ENCODE data around the gene MRPS11. TPM values are rescaled to one million over a fixed set of nuclear protein-coding genes. Genes with fewer than 3 reads are reported as not detected.

The MRPS11 gene
- total RNA-seq, 1 experiment from 2014 or later, result 47.4 TPM

DNA sequence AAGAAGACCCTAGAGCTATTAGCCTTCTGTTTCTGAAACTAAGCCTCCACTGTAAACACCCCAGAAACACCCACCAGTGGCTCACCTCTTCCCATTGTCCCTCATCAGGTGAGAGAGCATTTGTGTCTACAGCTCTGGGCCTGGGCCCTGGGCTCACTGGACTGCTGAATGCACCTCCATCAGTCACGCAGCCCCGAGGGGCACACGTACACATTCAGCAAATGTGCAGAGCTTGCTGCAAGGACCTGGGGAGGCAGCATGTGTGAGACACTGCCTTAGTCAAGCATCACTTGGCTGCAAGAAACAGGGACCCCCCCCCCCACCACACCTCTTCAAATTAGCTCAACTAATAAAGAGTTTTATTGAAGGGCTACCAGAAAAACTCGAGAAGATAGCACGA lies 29.3 kb upstream of the MRPS11 start:
- ChIA-PET RAD21 (ENCODE audit: low non-redundant PET in 1 of 2, low total read pairs in 2 of 2, uncharacterized antibody in 2 of 2, unreplicated experiment in 2 of 2) (no interaction called here), POLR2A (no interaction called here), CTCF (no interaction called here)
- no TSS peak for BruUV-seq (replicated peaks)
- intact Hi-C loops (cut with micrococcal nuclease), result no loop called here
- no peaks in the 10 kb centered on the region for H4K20me1 ChIP-seq (ENCODE audit: insufficient read depth)
- ATAC-seq (no peak), DNase-seq (ENCODE audit: low read depth, low spot score) (no peak)
- no peak overlapping the region for H3K4me3 ChIP-seq (replicated peaks in 1 of 2; ENCODE audit: low read depth in 1 of 2, low read length in 2 of 2)
- no peak overlapping the region for H3K9ac ChIP-seq (ENCODE audit: low read length)
- no peak overlapping the region for H2AFZ ChIP-seq (ENCODE audit: low read depth, low read length, poor library complexity, severe bottlenecking)
- no peak overlapping the region for H3K4me2 ChIP-seq (ENCODE audit: low read length)
- TF ChIP-seq ZNF274 (IDR thresholded peaks at IDR 0.05; ENCODE audit: low read depth, low read length) (no peak), EGR1 (IDR thresholded peaks at IDR 0.05; ENCODE audit: low read depth) (no peak), EZH2phosphoT487 (IDR thresholded peaks at IDR 0.05; ENCODE audit: borderline replicate concordance) (no peak), ELF1 (IDR thresholded peaks at IDR 0.05; ENCODE audit: borderline replicate concordance, low read depth) (no peak), CEBPB (IDR thresholded peaks at IDR 0.05; ENCODE audit: low read depth) (no peak)
- peaks cover 0 to under 1% of the 10 kb centered on the region in 2 experiments; a peak in 1 of 4 replicates for H3K9me3 ChIP-seq (ENCODE audit: control insufficient read depth in 1 of 2, insufficient read depth in 1 of 2, low read depth in 1 of 2, low read length in 2 of 2)
- H3K27me3 ChIP-seq (ENCODE audit: insufficient read depth, low read length), result peaks cover 10% of the 10 kb centered on the region; the same call in 1 of the 2 replicates
- no peaks in the 10 kb centered on the region for H3K79me2 ChIP-seq (ENCODE audit: insufficient read depth, low read length)
- H3K9me2 ChIP-seq (ENCODE audit: insufficient read depth), result no peaks in the 10 kb centered on the region
- peaks cover 0 to 4% of the 10 kb centered on the region in 2 experiments; a peak in 1 of 4 replicates for H3K4me1 ChIP-seq (ENCODE audit: control insufficient read depth in 1 of 2, insufficient read depth in 2 of 2, low read length in 2 of 2)
- no peak overlapping the region for H3K27ac ChIP-seq (ENCODE audit: low read depth, low read length)
- no peaks in the 10 kb centered on the region for H3K36me3 ChIP-seq (ENCODE audit: control insufficient read depth in 1 of 2, insufficient read depth in 2 of 2, low read length in 2 of 2)

DNA sequence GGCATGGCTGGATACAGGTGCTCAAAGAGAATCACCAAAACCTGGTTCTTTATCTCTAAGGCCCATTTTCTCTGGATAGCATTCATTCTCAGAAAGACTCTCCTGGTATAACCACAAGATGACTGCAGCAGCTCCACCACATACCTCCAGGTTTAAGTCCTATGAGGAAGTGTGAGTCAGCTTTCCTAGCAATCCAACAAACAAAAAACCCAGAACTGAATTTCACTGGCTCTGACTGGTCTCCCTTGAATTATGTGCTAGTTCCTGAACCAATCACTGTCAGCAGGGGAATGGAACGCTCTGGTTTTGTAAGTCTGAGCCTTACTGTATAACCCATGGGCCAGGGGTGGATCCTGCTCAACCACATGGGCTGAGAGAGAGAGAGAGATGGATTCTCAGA lies 27.5 kb upstream of the MRPS11 start:
- CTCF ChIA-PET, result no interaction called here
- no peak overlapping the region for H3K4me2 ChIP-seq (ENCODE audit: low read length)
- RAD21 ChIA-PET (ENCODE audit: low non-redundant PET in 1 of 2, low total read pairs in 2 of 2, uncharacterized antibody in 2 of 2, unreplicated experiment in 2 of 2), result no interaction called here
- H3K9me2 ChIP-seq (ENCODE audit: insufficient read depth), result no peaks in the 10 kb centered on the region
- no TSS peak for BruUV-seq (replicated peaks)
- H3K9ac ChIP-seq (ENCODE audit: low read length), result no peak overlapping the region
- no peaks in the 10 kb centered on the region for H4K20me1 ChIP-seq (ENCODE audit: insufficient read depth)
- H3K4me1 ChIP-seq (ENCODE audit: control insufficient read depth in 1 of 2, insufficient read depth in 2 of 2, low read length in 2 of 2), result peaks cover 0 to 4% of the 10 kb centered on the region in 2 experiments; a peak in 1 of 4 replicates
- peaks cover 0 to 11% of the 10 kb centered on the region in 2 experiments; a peak in 2 of 4 replicates for H3K9me3 ChIP-seq (ENCODE audit: control insufficient read depth in 1 of 2, insufficient read depth in 1 of 2, low read depth in 1 of 2, low read length in 2 of 2)
- H3K4me3 ChIP-seq (replicated peaks in 1 of 2; ENCODE audit: low read depth in 1 of 2, low read length in 2 of 2), result no peak overlapping the region
- intact Hi-C loops (cut with micrococcal nuclease), result loop anchor here (5.0 kb wide), 1 partner anchor 103 kb away; no protein-coding TSS in a partner anchor
- DNase-seq (ENCODE audit: low read depth, low spot score) (no peak), ATAC-seq (0 out of 2 replicates have a peak, but pooled peaks have one; percentile 40)
- no peaks in the 10 kb centered on the region for H3K79me2 ChIP-seq (ENCODE audit: insufficient read depth, low read length)
- H3K27ac ChIP-seq (ENCODE audit: low read depth, low read length), result no peak overlapping the region
- POLR2A ChIA-PET, result no interaction called here
- TF ChIP-seq ZNF274 (IDR thresholded peaks at IDR 0.05; ENCODE audit: low read depth, low read length), result no peak
- no peak for TF ChIP-seq ELF1 (IDR thresholded peaks at IDR 0.05; ENCODE audit: borderline replicate concordance, low read depth)
- TF ChIP-seq, protein P1, sequence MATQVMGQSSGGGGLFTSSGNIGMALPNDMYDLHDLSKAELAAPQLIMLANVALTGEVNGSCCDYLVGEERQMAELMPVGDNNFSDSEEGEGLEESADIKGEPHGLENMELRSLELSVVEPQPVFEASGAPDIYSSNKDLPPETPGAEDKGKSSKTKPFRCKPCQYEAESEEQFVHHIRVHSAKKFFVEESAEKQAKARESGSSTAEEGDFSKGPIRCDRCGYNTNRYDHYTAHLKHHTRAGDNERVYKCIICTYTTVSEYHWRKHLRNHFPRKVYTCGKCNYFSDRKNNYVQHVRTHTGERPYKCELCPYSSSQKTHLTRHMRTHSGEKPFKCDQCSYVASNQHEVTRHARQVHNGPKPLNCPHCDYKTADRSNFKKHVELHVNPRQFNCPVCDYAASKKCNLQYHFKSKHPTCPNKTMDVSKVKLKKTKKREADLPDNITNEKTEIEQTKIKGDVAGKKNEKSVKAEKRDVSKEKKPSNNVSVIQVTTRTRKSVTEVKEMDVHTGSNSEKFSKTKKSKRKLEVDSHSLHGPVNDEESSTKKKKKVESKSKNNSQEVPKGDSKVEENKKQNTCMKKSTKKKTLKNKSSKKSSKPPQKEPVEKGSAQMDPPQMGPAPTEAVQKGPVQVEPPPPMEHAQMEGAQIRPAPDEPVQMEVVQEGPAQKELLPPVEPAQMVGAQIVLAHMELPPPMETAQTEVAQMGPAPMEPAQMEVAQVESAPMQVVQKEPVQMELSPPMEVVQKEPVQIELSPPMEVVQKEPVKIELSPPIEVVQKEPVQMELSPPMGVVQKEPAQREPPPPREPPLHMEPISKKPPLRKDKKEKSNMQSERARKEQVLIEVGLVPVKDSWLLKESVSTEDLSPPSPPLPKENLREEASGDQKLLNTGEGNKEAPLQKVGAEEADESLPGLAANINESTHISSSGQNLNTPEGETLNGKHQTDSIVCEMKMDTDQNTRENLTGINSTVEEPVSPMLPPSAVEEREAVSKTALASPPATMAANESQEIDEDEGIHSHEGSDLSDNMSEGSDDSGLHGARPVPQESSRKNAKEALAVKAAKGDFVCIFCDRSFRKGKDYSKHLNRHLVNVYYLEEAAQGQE (IDR thresholded peaks at IDR 0.05; ENCODE audit: low read depth), result no peak
- TF ChIP-seq SP1 (IDR thresholded peaks at IDR 0.05; ENCODE audit: low read depth), result no peak
- TF ChIP-seq, protein P2, sequence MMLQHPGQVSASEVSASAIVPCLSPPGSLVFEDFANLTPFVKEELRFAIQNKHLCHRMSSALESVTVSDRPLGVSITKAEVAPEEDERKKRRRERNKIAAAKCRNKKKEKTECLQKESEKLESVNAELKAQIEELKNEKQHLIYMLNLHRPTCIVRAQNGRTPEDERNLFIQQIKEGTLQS (IDR thresholded peaks at IDR 0.05), result no peak
- TF ChIP-seq CBX3 (IDR thresholded peaks at IDR 0.05; ENCODE audit: low read depth), result no peak
- H3K27me3 ChIP-seq (ENCODE audit: insufficient read depth, low read length), result 0 out of 2 replicates have a peak, but pooled peaks cover 4% of the 10 kb centered on the region
- no peak overlapping the region for H2AFZ ChIP-seq (ENCODE audit: low read depth, low read length, poor library complexity, severe bottlenecking)
- no peaks in the 10 kb centered on the region for H3K36me3 ChIP-seq (ENCODE audit: control insufficient read depth in 1 of 2, insufficient read depth in 2 of 2, low read length in 2 of 2)

Data from HCT116 (cell line).